SH-SY5Y (cell line): Measurements from ENCODE around the gene SF3A2.

Experiments
- GATA2 ChIP-seq: IDR thresholded peaks from 2 replicates; pipeline ENCODE4 v1.6.1; 2011; ENCODE audit warnings: mild to moderate bottlenecking, low read depth, low read length
- GATA3 ChIP-seq: IDR thresholded peaks from 2 replicates; pipeline ENCODE4 v1.6.1; 2011; ENCODE audit warnings: low read depth, mild to moderate bottlenecking, low read length, moderate library complexity

Gene SF3A2

GRCh38 chr19:2216361-2217225 lies 20.0 kb upstream of the SF3A2 start:
- TF ChIP-seq GATA2 (no peak), GATA3 (no peak)

- TF ChIP-seq GATA3 (no peak), GATA2 (no peak)
Observed at GRCh38 chr19:2217591-2217990, 19.0 kb upstream of the SF3A2 start.

- TF ChIP-seq GATA2 (no peak), GATA3 (no peak)
Observed at GRCh38 chr19:2219726-2220125, 16.9 kb upstream of the SF3A2 start.

GRCh38 chr19:2221250-2221831 lies 15.3 kb upstream of the SF3A2 start:
- no peak for TF ChIP-seq GATA2
- TF ChIP-seq GATA3 = no peak

GRCh38 chr19:2221918-2222317 lies 14.7 kb upstream of the SF3A2 start:
- TF ChIP-seq GATA2 (no peak), GATA3 (no peak)

GRCh38 chr19:2223391-2223790 lies 13.2 kb upstream of the SF3A2 start:
- no peak for TF ChIP-seq GATA2
- TF ChIP-seq GATA3 = no peak

GRCh38 chr19:2223959-2224358 lies 12.7 kb upstream of the SF3A2 start:
- TF ChIP-seq GATA2 (no peak), GATA3 (no peak)

- TF ChIP-seq GATA3 (no peak), GATA2 (no peak)
Observed at GRCh38 chr19:2224754-2225349, 11.8 kb upstream of the SF3A2 start.

GRCh38 chr19:2225415-2226050 lies 11.1 kb upstream of the SF3A2 start:
- TF ChIP-seq GATA3 (no peak), GATA2 (no peak)

- no peak for TF ChIP-seq GATA3
- no peak for TF ChIP-seq GATA2
Observed at GRCh38 chr19:2226051-2226839, 10.4 kb upstream of the SF3A2 start.

GRCh38 chr19:2226840-2227360 lies 9.7 kb upstream of the SF3A2 start:
- TF ChIP-seq GATA2 = no peak
- no peak for TF ChIP-seq GATA3

- no peak for TF ChIP-seq GATA3
- TF ChIP-seq GATA2 = no peak
Observed at GRCh38 chr19:2227415-2228156, 9.0 kb upstream of the SF3A2 start.

- no peak for TF ChIP-seq GATA2
- no peak for TF ChIP-seq GATA3
Observed at GRCh38 chr19:2228157-2229030, 8.2 kb upstream of the SF3A2 start.
